GM10266 (cell line): Measurements from ENCODE around the gene SEH1L.
A peak's percentile ranks its signal among the peaks of the same experiment; 100 is the strongest.
"Not testable (repeated sequence)": the region's sequence is repeated elsewhere in the genome, so short reads cannot be mapped to it uniquely, and the experiment has no call there.

ENCODE experiments used
- DNase-seq: peaks from one replicate; pipeline ENCODE4 v3.0.0; 2012; ENCODE audit errors: extremely low spot score
- TF ChIP-seq, protein P1 (sequence below): IDR thresholded peaks from 2 replicates; pipeline ENCODE4 v1.5.1; 2012; ENCODE audit warnings: mild to moderate bottlenecking, low read depth; ENCODE audit not compliant: control insufficient read depth, insufficient read depth; ENCODE audit errors: missing control alignments

The SEH1L gene, protein sequence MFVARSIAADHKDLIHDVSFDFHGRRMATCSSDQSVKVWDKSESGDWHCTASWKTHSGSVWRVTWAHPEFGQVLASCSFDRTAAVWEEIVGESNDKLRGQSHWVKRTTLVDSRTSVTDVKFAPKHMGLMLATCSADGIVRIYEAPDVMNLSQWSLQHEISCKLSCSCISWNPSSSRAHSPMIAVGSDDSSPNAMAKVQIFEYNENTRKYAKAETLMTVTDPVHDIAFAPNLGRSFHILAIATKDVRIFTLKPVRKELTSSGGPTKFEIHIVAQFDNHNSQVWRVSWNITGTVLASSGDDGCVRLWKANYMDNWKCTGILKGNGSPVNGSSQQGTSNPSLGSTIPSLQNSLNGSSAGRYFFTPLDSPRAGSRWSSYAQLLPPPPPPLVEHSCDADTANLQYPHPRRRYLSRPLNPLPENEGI

DNA sequence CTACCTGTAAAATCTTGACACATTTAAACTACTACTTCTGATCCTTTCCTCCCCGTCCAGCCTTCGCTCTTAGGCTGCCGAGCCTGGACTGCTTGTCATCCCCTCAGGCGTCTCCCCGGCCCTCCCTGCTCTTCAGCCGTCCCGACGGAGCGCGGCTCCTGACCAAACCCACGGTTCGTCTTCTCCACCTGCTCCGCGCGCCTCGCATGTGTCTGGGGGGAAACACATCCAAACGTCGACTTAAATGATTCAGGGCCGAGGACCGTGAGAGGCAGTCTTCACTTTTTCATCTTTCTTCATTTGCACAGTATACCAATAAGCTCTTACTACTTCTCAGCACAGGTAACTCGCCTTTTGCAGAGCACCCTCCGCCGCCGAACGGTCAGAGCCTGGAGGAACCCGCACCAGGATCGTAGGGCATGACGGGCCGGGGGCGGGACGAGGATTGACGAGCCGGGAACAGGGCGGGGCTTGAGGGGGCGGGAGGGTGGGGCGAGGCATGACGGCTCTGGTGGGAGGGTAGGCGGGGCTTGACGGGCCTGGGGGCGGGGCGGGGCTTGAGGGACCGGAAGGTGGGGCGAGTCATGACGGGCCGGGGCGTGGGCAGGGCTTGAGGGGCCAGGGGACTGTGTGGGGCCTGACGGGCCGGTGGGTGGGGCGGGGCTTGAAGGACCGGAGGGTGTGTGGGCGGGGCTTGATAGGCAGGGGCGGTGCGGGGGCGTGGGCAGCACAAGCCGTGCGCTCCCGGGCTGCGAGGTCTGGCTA lies at the start of gene SEH1L:
Gene SEH1L, plus strand, starts transcription at position 727 of the 765 bp plus-strand sequence. CDS start 111 bp downstream, outside the sequence.
- TF ChIP-seq, protein P1, sequence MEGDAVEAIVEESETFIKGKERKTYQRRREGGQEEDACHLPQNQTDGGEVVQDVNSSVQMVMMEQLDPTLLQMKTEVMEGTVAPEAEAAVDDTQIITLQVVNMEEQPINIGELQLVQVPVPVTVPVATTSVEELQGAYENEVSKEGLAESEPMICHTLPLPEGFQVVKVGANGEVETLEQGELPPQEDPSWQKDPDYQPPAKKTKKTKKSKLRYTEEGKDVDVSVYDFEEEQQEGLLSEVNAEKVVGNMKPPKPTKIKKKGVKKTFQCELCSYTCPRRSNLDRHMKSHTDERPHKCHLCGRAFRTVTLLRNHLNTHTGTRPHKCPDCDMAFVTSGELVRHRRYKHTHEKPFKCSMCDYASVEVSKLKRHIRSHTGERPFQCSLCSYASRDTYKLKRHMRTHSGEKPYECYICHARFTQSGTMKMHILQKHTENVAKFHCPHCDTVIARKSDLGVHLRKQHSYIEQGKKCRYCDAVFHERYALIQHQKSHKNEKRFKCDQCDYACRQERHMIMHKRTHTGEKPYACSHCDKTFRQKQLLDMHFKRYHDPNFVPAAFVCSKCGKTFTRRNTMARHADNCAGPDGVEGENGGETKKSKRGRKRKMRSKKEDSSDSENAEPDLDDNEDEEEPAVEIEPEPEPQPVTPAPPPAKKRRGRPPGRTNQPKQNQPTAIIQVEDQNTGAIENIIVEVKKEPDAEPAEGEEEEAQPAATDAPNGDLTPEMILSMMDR: no peak
- peak; percentile 99 for DNase-seq

DNA sequence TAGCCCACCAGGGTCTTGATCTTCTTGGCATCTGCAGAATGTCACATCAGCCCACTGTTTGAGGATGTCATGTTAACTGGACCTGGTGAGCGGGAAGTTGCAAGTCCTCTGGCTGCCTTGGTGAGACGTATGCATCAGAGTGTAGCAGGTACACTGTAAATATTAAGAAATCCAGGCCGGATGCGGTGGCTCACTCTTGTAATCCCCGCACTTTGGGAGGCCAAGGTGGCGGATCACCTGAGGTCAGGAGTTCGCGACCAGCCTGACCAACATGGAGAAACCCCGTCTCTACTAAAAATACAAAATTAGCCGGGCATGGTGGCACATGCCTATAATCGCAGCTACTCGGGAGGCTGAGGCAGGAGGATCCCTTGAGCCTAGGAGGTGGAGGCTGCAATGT lies 46.6 kb upstream of the SEH1L start:
- DNase-seq: not testable (repeated sequence)

DNA sequence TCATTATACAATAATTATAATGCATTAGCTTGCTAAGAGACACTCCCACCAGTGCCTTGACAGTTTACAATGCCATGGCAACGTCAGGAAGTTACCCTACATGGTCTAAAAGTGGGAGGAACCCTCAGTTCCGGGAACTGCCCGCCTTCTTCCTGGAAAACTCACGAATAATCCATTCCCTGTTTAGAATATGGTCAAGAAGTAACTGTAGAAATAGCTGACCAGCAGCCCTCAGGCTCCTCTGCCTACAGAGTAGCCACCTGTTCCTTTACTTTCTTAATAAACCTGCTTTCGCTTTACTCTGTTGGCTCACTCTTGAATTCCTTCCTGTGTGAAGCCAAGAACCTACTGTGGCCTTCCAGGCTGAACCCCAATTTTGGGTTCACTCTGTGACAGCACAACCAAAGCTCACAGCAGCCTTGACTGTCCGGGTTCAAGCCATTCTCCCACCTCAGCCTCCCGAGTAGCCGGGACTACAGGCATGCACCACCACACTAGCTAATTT lies 43.7 kb upstream of the SEH1L start:
- TF ChIP-seq, protein P1: no peak
- no peak for DNase-seq

DNA sequence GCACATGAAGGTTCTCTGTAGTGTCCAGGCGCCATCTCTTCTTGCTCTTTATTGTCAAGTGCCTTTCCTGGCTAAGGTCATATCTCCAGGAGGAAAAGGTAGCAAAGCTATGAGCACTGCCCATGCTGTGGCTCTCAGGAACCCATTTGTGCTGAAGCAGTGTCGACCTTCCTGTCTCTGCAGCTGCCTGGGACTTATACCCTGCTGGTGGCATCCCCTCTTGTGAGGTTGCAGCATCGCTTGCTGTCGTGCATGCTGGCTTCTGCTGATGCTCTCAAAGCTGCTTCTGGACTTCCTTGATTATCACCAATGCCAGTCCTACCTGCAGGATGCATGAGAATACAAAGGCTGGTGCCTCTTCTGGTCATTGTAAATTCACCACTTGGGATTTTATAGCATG lies 41.7 kb upstream of the SEH1L start:
- TF ChIP-seq, protein P1: no peak
- no peak for DNase-seq

DNA sequence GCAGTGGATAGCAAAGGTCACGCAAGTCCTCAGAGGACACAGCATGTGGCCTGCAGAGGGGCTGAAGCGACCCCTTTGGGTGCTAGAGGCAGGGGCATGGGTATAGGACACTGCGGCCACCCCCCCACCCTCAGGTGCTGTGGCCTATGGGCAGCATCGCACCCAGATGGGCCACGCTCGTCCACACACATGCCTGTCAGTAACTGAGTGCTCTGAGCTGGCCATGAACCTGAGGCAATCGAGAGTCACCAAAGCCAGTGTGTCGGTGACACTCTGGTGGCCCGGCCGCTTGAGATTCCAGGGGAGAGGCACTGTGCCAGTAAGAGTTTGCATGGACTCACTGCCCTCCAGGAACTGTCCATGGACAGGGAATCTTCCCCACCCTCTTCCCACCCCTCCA lies 41.0 kb upstream of the SEH1L start:
- no peak for DNase-seq
- TF ChIP-seq, protein P1: no peak

DNA sequence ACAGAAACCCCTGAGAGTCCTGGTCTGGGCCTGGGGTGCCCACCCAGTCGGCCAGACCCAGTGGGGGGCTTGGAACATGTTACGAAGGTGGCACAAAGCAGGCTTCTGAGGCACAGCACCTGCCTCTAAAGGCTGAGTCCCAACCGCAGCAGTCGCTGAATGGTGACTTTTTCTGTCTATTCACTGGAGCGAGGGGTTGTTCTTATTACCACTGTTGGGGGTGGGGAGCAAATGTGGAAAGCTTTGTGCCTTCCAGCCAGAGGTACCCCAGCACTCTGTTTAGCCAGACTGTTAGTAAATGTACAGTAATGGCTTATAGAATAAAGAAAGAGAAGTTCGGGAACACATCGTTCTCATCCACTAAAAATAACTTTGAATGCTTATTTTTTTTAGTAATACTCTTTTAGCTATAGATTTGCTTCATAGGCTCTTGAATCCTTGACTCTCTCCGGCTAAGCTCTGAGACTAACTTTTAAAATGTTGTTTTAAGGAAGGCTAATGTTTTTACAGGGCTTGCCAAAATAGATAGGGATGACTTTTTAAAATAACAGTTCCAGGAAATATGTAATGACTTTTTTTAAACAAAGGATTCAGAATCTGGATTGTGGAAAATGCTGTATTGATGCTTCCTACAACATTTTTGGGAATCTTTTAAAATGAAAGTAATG lies 40.4 kb upstream of the SEH1L start:
- TF ChIP-seq, protein P1: no peak
- no peak for DNase-seq

DNA sequence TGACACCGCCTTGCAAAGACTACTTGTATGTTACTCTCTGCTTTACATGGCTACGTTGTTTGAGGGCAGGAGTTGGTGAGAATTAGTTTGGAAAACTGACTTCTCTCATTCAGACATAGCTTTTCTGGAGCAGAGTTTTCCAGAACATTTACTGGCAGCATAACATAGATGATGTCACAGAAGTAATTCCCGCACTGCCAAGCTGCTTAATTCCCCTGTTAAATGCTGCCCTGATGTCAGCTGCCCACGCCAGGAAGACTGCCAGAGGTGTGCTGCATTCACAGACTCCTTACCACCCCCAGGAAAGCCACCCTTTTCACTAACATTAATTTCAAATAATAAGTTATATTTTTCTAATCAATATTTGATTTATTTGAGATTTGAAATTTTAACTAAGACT lies 39.1 kb upstream of the SEH1L start:
- TF ChIP-seq, protein P1: no peak

More for the DNA sequence above, 39.1 kb upstream of the SEH1L start:
- DNase-seq: no peak
